A549 (cell line): Measurements from ENCODE around the gene CCNYL1. TPM values are rescaled to one million over a fixed set of nuclear protein-coding genes. Genes with fewer than 3 reads are reported as not detected.

Source experiments
- ATAC-seq, 2 experiments: fragments of 200-7000 bp in 1 of 2; fragments of >200 bp in 1 of 2; cut with Nextera tagmentation in 1 of 2; cut with Tn5 transposase in 1 of 2; 3 replicates each; pipeline versions ENCODE4 v1.8.0 to v1.9.1; 2018 to 2020; ENCODE audit warnings: mild to moderate bottlenecking in 1 of 2, moderate library complexity in 1 of 2
- CTCF ChIA-PET: fragments of 300-600 bp; sonication (Branson Sonifier 250); formaldehyde crosslinking; extraction: SDS; loops from one replicate; lab custom pipeline; 2021; ENCODE audit warnings: antibody characterized with exemption, inconsistent platforms; lab: Yijun Ruan, JAX
- POLR2A ChIA-PET: fragments of 350-600 bp; formaldehyde crosslinking; extraction: SDS; loops from one replicate; lab custom pipeline; 2021; ENCODE audit warnings: antibody characterized with exemption, inconsistent platforms; lab: Yijun Ruan, JAX
- DNase-seq, 2 experiments: peaks; one replicate each; pipeline versions ENCODE4 v3.0.0 to v3.0.0-alpha.2; 2011 to 2016; ENCODE audit warnings: low read depth in 1 of 2, low spot score in 1 of 2
- FAIRE-seq: peaks from 2 replicates; lab custom pipeline; 2011; peaks lifted over from hg19 to GRCh38; lab: Jason Lieb, UNC
- H3K27ac ChIP-seq, 2 experiments: fragments of >200 bp; sonication (Bioruptor Twin); formaldehyde crosslinking; 3 replicates each; pipeline ENCODE4 v1.5.1; 2016 to 2017
- H3K4me1 ChIP-seq: fragments of >200 bp; sonication (Bioruptor Twin); formaldehyde crosslinking; 3 replicates; pipeline ENCODE4 v1.6.1; 2016
- H3K4me2 ChIP-seq: fragments of >200 bp; sonication (Bioruptor Twin); formaldehyde crosslinking; 3 replicates; pipeline ENCODE4 v1.6.1; 2016
- H3K4me3 ChIP-seq: fragments of >200 bp; sonication (Bioruptor Twin); formaldehyde crosslinking; 3 replicates; pipeline ENCODE4 v1.5.1; 2016
- H3K9me3 ChIP-seq: fragments of >200 bp; sonication (Bioruptor Twin); formaldehyde crosslinking; 3 replicates; pipeline ENCODE4 v1.6.1; 2016
- BCL3 ChIP-seq: fragments of >200 bp; sonication (Bioruptor Twin); formaldehyde crosslinking; IDR thresholded peaks from 3 replicates; pipeline ENCODE4 v1.6.1; 2016
- CBX8 ChIP-seq: fragments of 200-600 bp; sonication (generic); IDR thresholded peaks from 2 replicates; pipeline ENCODE4 v1.6.1; 2016
- E2F6 ChIP-seq: IDR thresholded peaks from 2 replicates; pipeline ENCODE4 v1.6.1; 2012; ENCODE audit warnings: low read depth, borderline replicate concordance
- EHF ChIP-seq: fragments of 250-450 bp; sonication (Bioruptor Pico); IDR thresholded peaks from 2 replicates; pipeline ENCODE4 v1.5.0; 2020; ENCODE audit warnings: mild to moderate bottlenecking
- EHMT2 ChIP-seq: fragments of 200-600 bp; sonication (generic); IDR thresholded peaks from 2 replicates; pipeline ENCODE4 v1.6.1; 2016; ENCODE audit warnings: antibody characterized with exemption, low read depth, mild to moderate bottlenecking, moderate library complexity
- ELK1 ChIP-seq: fragments of 150-350 bp; IDR thresholded peaks from 2 replicates; pipeline ENCODE4 v1.6.1; 2014; ENCODE audit warnings: low read depth, mild to moderate bottlenecking, low read length
- FOSB ChIP-seq: fragments of 250-450 bp; sonication (Bioruptor Pico); IDR thresholded peaks from 2 replicates; pipeline ENCODE4 v1.5.0; 2020; ENCODE audit warnings: mild to moderate bottlenecking, moderate library complexity
- GATA3 ChIP-seq: IDR thresholded peaks from 2 replicates; pipeline ENCODE4 v1.6.1; 2012; ENCODE audit warnings: borderline replicate concordance
- HES2 ChIP-seq: fragments of >200 bp; sonication (Bioruptor Twin); formaldehyde crosslinking; IDR thresholded peaks from 2 replicates; pipeline ENCODE4 v1.6.1; 2016
- JUNB ChIP-seq: fragments of >200 bp; sonication (Bioruptor Twin); formaldehyde crosslinking; IDR thresholded peaks from 2 replicates; pipeline ENCODE4 v1.6.1; 2016
- KDM5A ChIP-seq: fragments of 200-600 bp; sonication (generic); IDR thresholded peaks from 2 replicates; pipeline ENCODE4 v1.6.1; 2016; ENCODE audit warnings: antibody characterized with exemption, mild to moderate bottlenecking
- MAFK ChIP-seq: fragments of 450-650 bp; IDR thresholded peaks from 2 replicates; pipeline ENCODE4 v1.6.1; 2014; ENCODE audit not compliant: partially characterized antibody
- MAX ChIP-seq: IDR thresholded peaks from 2 replicates; pipeline ENCODE4 v1.6.1; 2012
- MAZ ChIP-seq: fragments of 150-350 bp; IDR thresholded peaks from 2 replicates; pipeline ENCODE4 v1.6.1; 2014; ENCODE audit warnings: antibody characterized with exemption, low read depth, low read length, borderline replicate concordance
- NR3C1 ChIP-seq: fragments of >200 bp; sonication (Bioruptor Twin); formaldehyde crosslinking; IDR thresholded peaks from 3 replicates; pipeline ENCODE4 v1.6.1; 2017
- PBX3 ChIP-seq: IDR thresholded peaks from 2 replicates; pipeline ENCODE4 v1.6.1; 2012
- RARB ChIP-seq: fragments of 250-450 bp; sonication (Bioruptor Pico); IDR thresholded peaks from 2 replicates; pipeline ENCODE4 v1.8.0; 2021; ENCODE audit warnings: mild to moderate bottlenecking, moderate library complexity
- RNF2 ChIP-seq: fragments of 200-600 bp; sonication (generic); IDR thresholded peaks from 2 replicates; pipeline ENCODE4 v1.6.1; 2016; ENCODE audit warnings: low read depth, mild to moderate bottlenecking, antibody characterized with exemption, moderate library complexity, borderline replicate concordance
- SREBF2 ChIP-seq: fragments of 450-650 bp; IDR thresholded peaks from 2 replicates; pipeline ENCODE4 v1.6.1; 2014; ENCODE audit warnings: mild to moderate bottlenecking, moderate library complexity
- ZC3H11A ChIP-seq: fragments of 450-650 bp; IDR thresholded peaks from 2 replicates; pipeline ENCODE4 v1.6.1; 2014; ENCODE audit warnings: antibody characterized with exemption, mild to moderate bottlenecking
- ZFP36 ChIP-seq: fragments of 450-650 bp; IDR thresholded peaks from 2 replicates; pipeline ENCODE4 v1.6.1; 2014; ENCODE audit warnings: borderline replicate concordance; ENCODE audit not compliant: partially characterized antibody
- ZSCAN20 ChIP-seq: fragments of 250-450 bp; sonication (Bioruptor Pico); IDR thresholded peaks from 2 replicates; pipeline ENCODE4 v1.8.0; 2022; ENCODE audit warnings: mild to moderate bottlenecking, moderate library complexity
- WGBS: methylation state at CpG from one replicate; pipeline ENCODE4 v1.1.6; 2017; ENCODE audit errors: missing lambda C conversion rate; 5-methylcytosine and 5-hydroxymethylcytosine counted together
- polyA plus RNA-seq, 4 experiments: library from polyadenylated mRNA; depleted of rRNA in 3 of 4; stranded (reverse); fragments of >200 nt; fragmentation: RNase III in 1 of 4; extraction: RNeasy Plus Mini Kit Qiagen cat#74134 plus additional on column Dnase treatment in 1 of 4; gene quantifications; 2 replicates in 3 of 4; 3 replicates in 1 of 4; pipeline ENCODE4 v1.2.3, GENCODE V29; 2011 to 2017

The CCNYL1 gene
- polyA plus RNA-seq, 2 of the 4 experiments (the other 2 are of a cell fraction): 16.9 to 31.6 TPM

GRCh38 chr2:207683879-207684627 is 27.4 kb upstream of the CCNYL1 start (continued):
- TF ChIP-seq PBX3 (peak; percentile 37; the same call in 1 of the 2 replicates), NR3C1 (no peak), MAZ (no peak), JUNB (peak; percentile 91), ZFP36 (no peak), MAX (peak; percentile 86), FOSB (peak; percentile 83), RNF2 (no peak), KDM5A (no peak)

GRCh38 chr2:207686812-207687211 is 24.6 kb upstream of the CCNYL1 start:
- ChIA-PET CTCF (interaction anchor here (1.3 kb wide), 1 partner anchor 60 kb away, joined by 3 read pairs; no protein-coding TSS in a partner anchor), POLR2A (interaction anchor here (0.9 kb wide), 1 partner anchor 24 kb away, joined by 3 read pairs; the partner anchor contains the start of gene CCNYL1)

More at GRCh38 chr2:207686812-207687211, 24.6 kb upstream of the CCNYL1 start:
- H3K4me2 ChIP-seq: no peak overlapping the region
- DNase-seq (no peak), ATAC-seq (no peak), FAIRE-seq (no peak)
- 62% methylated on average over 2 of the region's 2 CpGs for WGBS
- H3K4me1 ChIP-seq: peaks cover 32% of the 10 kb centered on the region
- TF ChIP-seq ZSCAN20 (CRISPR knock-in tag) (no peak), MAFK (no peak), ZC3H11A (no peak), EHF (CRISPR knock-in tag) (no peak), GATA3 (no peak), HES2 (no peak), E2F6 (no peak), BCL3 (no peak), EHMT2 (no peak), CBX8 (no peak), RARB (CRISPR knock-in tag) (no peak), SREBF2 (no peak), ELK1 (no peak)
- H3K9me3 ChIP-seq: no peaks in the 10 kb centered on the region
- H3K27ac ChIP-seq: peak overlapping the region; percentile 48 to 92; a peak in 5 of 6 replicates
- no peak overlapping the region for H3K4me3 ChIP-seq
